Measurements from ENCODE around the gene RAB20.

The RAB20 gene

DNA sequence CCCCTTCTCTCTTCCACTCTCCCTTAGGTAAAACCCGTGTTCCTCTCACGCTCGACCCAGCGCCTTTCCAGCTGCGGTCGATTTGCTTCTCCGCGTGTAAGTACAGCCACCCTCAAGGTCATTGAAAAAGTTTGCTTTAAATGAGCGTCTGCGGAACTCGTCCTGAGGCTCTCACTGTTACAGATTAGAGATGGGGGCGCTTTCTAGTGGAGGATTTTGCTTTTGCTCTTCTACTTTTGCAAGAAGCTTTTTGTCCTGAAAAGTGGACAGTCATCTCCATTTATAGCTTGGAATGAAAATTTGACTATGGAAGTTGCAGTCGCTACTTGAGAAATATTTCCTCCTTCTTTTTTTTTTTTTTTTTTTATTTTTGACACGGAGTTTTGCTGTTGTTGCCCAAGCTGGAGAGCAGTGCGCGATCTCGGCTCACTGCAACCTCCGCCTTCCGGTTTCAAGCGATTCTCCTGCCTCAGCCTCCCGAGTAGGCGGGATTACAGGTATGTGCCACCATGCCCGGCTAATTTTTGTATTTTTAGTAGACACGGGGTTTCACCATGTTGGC is 595 bp upstream of the RAB20 start:
- Histone ChIP-seq H3K27me3 (no peaks in the 10 kb centered on the region), H3K4me1 (peaks cover 0 to 40% (median 22%) of the 10 kb centered on the region in 4 donors), H3K9me3 (no peaks in the 10 kb centered on the region), H3K27ac (peak overlapping the region; percentile 99), H3K4me3 (peak overlapping the region; percentile 95 to 98), H3K36me3 (peaks cover 0 to 7% (median 0%) of the 10 kb centered on the region in 3 donors)
- intact Hi-C loops (cut with DNase I; ENCODE audit: low total_unique reads) = loop anchor here (10.0 kb wide), 1 partner anchor 87 kb away; no protein-coding TSS in a partner anchor
- TF ChIP-seq, protein P1, sequence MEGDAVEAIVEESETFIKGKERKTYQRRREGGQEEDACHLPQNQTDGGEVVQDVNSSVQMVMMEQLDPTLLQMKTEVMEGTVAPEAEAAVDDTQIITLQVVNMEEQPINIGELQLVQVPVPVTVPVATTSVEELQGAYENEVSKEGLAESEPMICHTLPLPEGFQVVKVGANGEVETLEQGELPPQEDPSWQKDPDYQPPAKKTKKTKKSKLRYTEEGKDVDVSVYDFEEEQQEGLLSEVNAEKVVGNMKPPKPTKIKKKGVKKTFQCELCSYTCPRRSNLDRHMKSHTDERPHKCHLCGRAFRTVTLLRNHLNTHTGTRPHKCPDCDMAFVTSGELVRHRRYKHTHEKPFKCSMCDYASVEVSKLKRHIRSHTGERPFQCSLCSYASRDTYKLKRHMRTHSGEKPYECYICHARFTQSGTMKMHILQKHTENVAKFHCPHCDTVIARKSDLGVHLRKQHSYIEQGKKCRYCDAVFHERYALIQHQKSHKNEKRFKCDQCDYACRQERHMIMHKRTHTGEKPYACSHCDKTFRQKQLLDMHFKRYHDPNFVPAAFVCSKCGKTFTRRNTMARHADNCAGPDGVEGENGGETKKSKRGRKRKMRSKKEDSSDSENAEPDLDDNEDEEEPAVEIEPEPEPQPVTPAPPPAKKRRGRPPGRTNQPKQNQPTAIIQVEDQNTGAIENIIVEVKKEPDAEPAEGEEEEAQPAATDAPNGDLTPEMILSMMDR (IDR thresholded peaks at IDR 0.05) = no peak
- DNase-seq = no peak

DNA sequence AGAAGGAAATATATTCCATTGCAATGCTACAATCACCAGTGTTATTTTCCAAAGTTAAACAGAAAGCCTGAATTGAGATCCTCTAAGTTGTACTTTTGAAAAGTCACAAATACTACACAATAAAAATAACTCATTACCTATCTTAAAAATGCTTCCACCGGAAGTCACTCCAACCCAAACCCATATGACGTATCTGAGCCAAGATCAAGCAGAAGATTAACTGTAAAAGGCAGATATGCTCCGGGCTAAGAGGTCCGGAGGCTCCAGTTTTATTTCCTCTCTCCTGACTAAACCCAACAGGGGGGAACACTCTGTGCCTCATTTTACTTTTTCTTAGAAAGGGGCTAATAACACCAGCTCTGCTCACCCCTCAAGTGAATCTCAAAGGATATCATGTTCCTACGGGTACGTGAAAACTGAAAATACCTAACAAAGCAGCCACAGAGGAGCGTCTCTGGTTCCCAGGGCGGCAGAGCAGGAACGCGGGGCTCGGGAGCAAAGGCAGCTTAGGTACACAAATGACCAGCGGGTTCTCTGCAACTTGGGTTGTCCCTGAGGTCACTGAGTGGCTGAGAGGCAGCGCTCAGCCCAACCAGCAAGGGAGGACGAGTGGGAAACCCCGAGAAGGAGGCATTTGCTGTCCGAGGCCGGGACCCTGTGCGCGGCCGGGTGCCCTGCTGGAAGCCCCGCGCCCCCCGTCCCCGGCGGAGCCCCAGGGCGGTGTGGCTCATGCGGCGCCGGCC is 750 bp downstream of the RAB20 start:
- peaks cover 0 to 53% (median 30%) of the 10 kb centered on the region in 4 donors for H3K4me1 ChIP-seq
- H3K4me3 ChIP-seq = peak overlapping the region; percentile 95 to 98
- peaks cover 0 to 14% (median 8%) of the 10 kb centered on the region in 3 donors for H3K36me3 ChIP-seq
- TF ChIP-seq, protein P1 (IDR thresholded peaks at IDR 0.05) = no peak
- peak in 1 of 2 donors; percentile 76 for DNase-seq
- no peaks in the 10 kb centered on the region for H3K27me3 ChIP-seq
- intact Hi-C loops (cut with DNase I; ENCODE audit: low total_unique reads) = loop anchor here (10.0 kb wide), 1 partner anchor 86 kb away; no protein-coding TSS in a partner anchor
- H3K9me3 ChIP-seq = no peaks in the 10 kb centered on the region
- peak overlapping the region; percentile 99 for H3K27ac ChIP-seq

DNA sequence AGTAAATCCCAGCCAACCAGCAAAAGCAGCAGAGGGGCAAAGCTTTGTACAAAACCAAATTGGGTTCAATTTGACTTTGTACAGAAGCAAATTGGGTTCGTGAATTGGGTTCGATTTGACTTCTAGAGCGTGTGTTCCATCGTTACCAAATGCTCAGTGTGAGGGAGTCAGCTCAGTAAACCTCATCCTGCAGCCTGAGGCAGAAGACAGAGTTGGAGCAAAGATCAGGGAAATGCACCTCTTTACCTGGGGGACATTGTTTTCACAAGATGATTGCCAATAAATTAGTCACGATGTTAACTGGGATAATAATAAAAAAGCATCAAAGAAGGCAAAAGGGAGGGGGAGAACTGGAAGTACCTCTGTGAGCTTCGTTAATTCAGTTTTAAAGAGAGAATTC is 1.5 kb downstream of the RAB20 start:
- H3K4me1 ChIP-seq = peaks cover 0 to 61% (median 34%) of the 10 kb centered on the region in 4 donors
- intact Hi-C loops (cut with DNase I; ENCODE audit: low total_unique reads) = loop anchor here (10.0 kb wide), 2 partner anchors 55 to 85 kb away; no protein-coding TSS in a partner anchor
- TF ChIP-seq, protein P1 (IDR thresholded peaks at IDR 0.05) = no peak

DNA sequence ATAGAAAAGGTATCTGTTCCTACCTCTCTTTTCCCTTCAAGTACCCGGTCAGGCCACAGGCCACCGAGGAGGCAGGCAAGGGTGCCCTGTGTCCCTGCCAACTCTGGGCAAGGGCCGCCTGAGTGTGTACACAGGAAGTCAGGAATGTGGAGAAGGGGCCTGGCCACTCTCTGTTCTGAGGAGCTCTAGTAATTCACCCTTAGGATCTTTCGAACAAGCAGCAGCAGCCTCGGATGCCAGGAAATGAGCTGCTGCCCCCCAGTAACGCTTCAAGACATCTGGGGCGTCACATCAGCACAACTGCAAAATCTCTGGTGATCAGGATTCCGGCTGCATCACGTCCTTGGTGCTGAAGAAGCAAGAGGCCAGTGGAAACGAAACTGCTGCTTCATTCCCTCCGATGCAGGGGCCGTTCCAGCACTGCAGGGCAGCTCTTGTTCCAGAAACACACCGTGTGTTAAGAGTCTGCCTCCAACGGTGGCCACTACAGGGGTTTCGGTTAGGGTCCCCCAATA is 2.0 kb downstream of the RAB20 start:
- peaks cover 0 to 14% (median 8%) of the 10 kb centered on the region in 3 donors for H3K36me3 ChIP-seq
- intact Hi-C loops (cut with DNase I; ENCODE audit: low total_unique reads) = loop anchor here (10.0 kb wide), 1 partner anchor 55 kb away; no protein-coding TSS in a partner anchor
- peak overlapping the region; percentile 95 to 98 for H3K4me3 ChIP-seq
- H3K27ac ChIP-seq = peak overlapping the region; percentile 99
- TF ChIP-seq, protein P1 (IDR thresholded peaks at IDR 0.05) = peak in 1 of 2 experiments; percentile 18
- peaks cover 0 to 65% (median 35%) of the 10 kb centered on the region in 4 donors for H3K4me1 ChIP-seq
- no peaks in the 10 kb centered on the region for H3K27me3 ChIP-seq
- DNase-seq = peak; percentile 55 to 80
- no peaks in the 10 kb centered on the region for H3K9me3 ChIP-seq

More for the DNA sequence above, 1.5 kb downstream of the RAB20 start:
- no peak for DNase-seq
- H3K27me3 ChIP-seq = no peaks in the 10 kb centered on the region
- peak overlapping the region; percentile 95 to 98 for H3K4me3 ChIP-seq
- peak overlapping the region; percentile 99 for H3K27ac ChIP-seq
- H3K9me3 ChIP-seq = no peaks in the 10 kb centered on the region
- H3K36me3 ChIP-seq = peaks cover 0 to 14% (median 8%) of the 10 kb centered on the region in 3 donors

DNA sequence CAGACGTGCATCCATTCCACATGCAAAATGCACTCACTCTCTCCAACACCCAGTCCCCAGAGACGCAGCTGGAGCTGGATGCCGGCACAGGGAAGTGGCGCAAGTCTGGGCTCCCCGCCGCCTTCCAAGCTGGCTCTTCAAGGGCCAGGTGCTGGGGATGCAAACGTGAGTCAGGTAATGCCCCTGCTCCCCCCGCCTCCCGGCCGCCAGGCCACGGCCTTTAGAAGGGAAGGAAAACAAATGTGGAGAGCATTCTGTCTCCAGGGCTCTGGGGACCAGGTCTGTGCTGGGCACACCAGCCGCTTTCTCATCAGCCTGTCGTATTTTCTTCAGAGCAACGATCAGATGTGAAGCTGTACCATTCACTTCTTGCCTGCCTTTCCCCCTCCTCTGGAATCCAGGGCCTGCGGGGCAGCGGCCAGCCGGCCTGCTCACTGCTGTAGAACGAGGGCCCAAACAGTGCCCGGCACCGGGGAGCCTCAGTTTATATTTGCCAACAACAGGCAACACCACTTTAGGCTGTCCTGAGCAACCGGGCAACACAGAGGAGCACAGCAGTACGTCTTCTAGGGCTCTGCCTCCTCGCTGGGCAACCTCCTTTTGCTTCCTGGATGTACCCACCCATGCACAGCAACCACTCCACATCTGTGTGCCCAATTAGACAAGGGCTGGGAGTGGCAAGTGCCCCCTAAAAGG is 3.8 kb downstream of the RAB20 start:
- intact Hi-C loops (cut with DNase I; ENCODE audit: low total_unique reads) = loop anchor here (10.0 kb wide), 1 partner anchor 53 kb away; no protein-coding TSS in a partner anchor
- H3K4me3 ChIP-seq = peak overlapping the region; percentile 9 to 28
- H3K27me3 ChIP-seq = no peaks in the 10 kb centered on the region
- H3K27ac ChIP-seq = peak overlapping the region; percentile 62 to 64
- H3K36me3 ChIP-seq = peaks cover 0 to 14% (median 8%) of the 10 kb centered on the region in 3 donors
- H3K4me1 ChIP-seq = peaks cover 0 to 71% (median 29%) of the 10 kb centered on the region in 4 donors
- no peak for DNase-seq
- no peaks in the 10 kb centered on the region for H3K9me3 ChIP-seq
- TF ChIP-seq, protein P1 (IDR thresholded peaks at IDR 0.05) = no peak

All from tibial artery (tissue), 4 donors.